OCI-LY1 (cell line): ENCODE results near the gene FBXO10.
"Not testable (repeated sequence)": the region's sequence is repeated elsewhere in the genome, so short reads cannot be mapped to it uniquely, and the experiment has no call there.

Experiments used
- H2AFZ ChIP-seq: fragments of 200-600 bp; sonication (generic), shearing (Covaris generic); 2 replicates; pipeline ENCODE4 v1.6.0; 2014; ENCODE audit warnings: antibody characterized with exemption, mild to moderate bottlenecking, low read length
- H3F3A ChIP-seq: fragments of 200-600 bp; sonication (generic), shearing (Covaris generic); 2 replicates; pipeline ENCODE4 v1.6.0; 2014; ENCODE audit warnings: mild to moderate bottlenecking, antibody characterized with exemption, low read length, moderate library complexity; ENCODE audit not compliant: insufficient read depth
- H3K27ac ChIP-seq: fragments of 200-600 bp; sonication (generic); 2 replicates; pipeline ENCODE4 v1.5.1; 2014; ENCODE audit warnings: low read length, mixed run types, mild to moderate bottlenecking, low read depth; ENCODE audit not compliant: poor library complexity, severe bottlenecking
- H3K27me3 ChIP-seq: fragments of 200-600 bp; sonication (generic); 2 replicates; pipeline ENCODE4 v1.6.0; 2014; ENCODE audit warnings: antibody characterized with exemption, mild to moderate bottlenecking, low read length, moderate library complexity; ENCODE audit not compliant: insufficient read depth
- H3K36me3 ChIP-seq: fragments of 200-600 bp; sonication (generic); 2 replicates; pipeline ENCODE4 v1.6.1; 2014; ENCODE audit warnings: mild to moderate bottlenecking, antibody characterized with exemption, low read length, moderate library complexity, mixed read lengths; ENCODE audit not compliant: insufficient read depth
- H3K4me1 ChIP-seq: fragments of 200-600 bp; sonication (generic); 2 replicates; pipeline ENCODE4 v1.5.1; 2014; ENCODE audit warnings: mild to moderate bottlenecking, low read length, moderate library complexity; ENCODE audit not compliant: insufficient read depth, severe bottlenecking
- H3K4me2 ChIP-seq: fragments of 200-600 bp; sonication (generic), shearing (Covaris generic); 2 replicates; pipeline ENCODE4 v1.6.1; 2014; ENCODE audit warnings: low read length
- H3K4me3 ChIP-seq: fragments of 200-600 bp; sonication (generic); 2 replicates; pipeline ENCODE4 v1.5.1; 2014; ENCODE audit warnings: low read length, low read depth, mild to moderate bottlenecking, mixed read lengths; ENCODE audit not compliant: poor library complexity, severe bottlenecking
- H3K79me2 ChIP-seq: fragments of 200-600 bp; shearing (Covaris generic); 2 replicates; pipeline ENCODE4 v1.6.1; 2016; ENCODE audit warnings: mixed run types, low read length, mixed read lengths; ENCODE audit not compliant: insufficient read depth
- H3K9ac ChIP-seq: fragments of 200-600 bp; sonication (generic), shearing (Covaris generic); 2 replicates; pipeline ENCODE4 v1.6.1; 2014; ENCODE audit warnings: mild to moderate bottlenecking, low read length, mixed read lengths
- H3K9me2 ChIP-seq: fragments of 200-600 bp; sonication (generic), shearing (Covaris generic); 2 replicates; pipeline ENCODE4 v1.6.1; 2014; ENCODE audit warnings: low read depth, mild to moderate bottlenecking, low read length, mixed read lengths
- H3K9me3 ChIP-seq: fragments of 200-600 bp; shearing (Covaris generic); 2 replicates; pipeline ENCODE4 v1.6.1; 2014; ENCODE audit warnings: low read length, mixed read lengths
- H4K20me1 ChIP-seq: fragments of 200-600 bp; sonication (generic), shearing (Covaris generic); 2 replicates; pipeline ENCODE4 v1.6.0; 2016; ENCODE audit warnings: mild to moderate bottlenecking, low read length; ENCODE audit not compliant: insufficient read depth
- CTCF ChIP-seq: fragments of 200-600 bp; sonication (generic), shearing (Covaris generic); IDR thresholded peaks from 2 replicates; pipeline ENCODE4 v1.5.1; 2017; ENCODE audit warnings: mild to moderate bottlenecking, antibody characterized with exemption, low read length, moderate library complexity, mixed read lengths
- EZH2 ChIP-seq: fragments of 200-600 bp; sonication (generic), shearing (Covaris generic); IDR thresholded peaks from 2 replicates; pipeline ENCODE4 v1.8.0; 2017; ENCODE audit warnings: borderline replicate concordance, mixed run types, mild to moderate bottlenecking, antibody characterized with exemption, low read length, moderate library complexity, mixed read lengths

The FBXO10 gene

GRCh38 chr9:37485389-37486255 is 90.6 kb downstream of the FBXO10 start, which contains the start of gene POLR1E:
TSS of gene POLR1E (plus strand) at chr9:37485948. CDS start at chr9:37486048, 100 bp downstream.
- peaks cover 13% of the 10 kb centered on the region for H3K79me2 ChIP-seq
- peak within 1 kb of the TSS; percentile 67 for H3K27ac ChIP-seq
- peaks cover 40% of the 10 kb centered on the region for H3K36me3 ChIP-seq
- H2AFZ ChIP-seq, result peak within 1 kb of the TSS; percentile 39; the same call in 1 of the 2 replicates
- no peaks in the 10 kb centered on the region for H3K9me2 ChIP-seq
- TF ChIP-seq EZH2 (no peak), CTCF (no peak)
- peak within 1 kb of the TSS; percentile 100 for H3K9ac ChIP-seq
- H3K9me3 ChIP-seq, result no peaks in the 10 kb centered on the region
- peak within 1 kb of the TSS; percentile 99 for H3K4me3 ChIP-seq
- H3K4me1 ChIP-seq, result peaks cover 34% of the 10 kb centered on the region
- no peaks in the 10 kb centered on the region for H3F3A ChIP-seq
- H3K27me3 ChIP-seq, result no peaks in the 10 kb centered on the region; the same call in 1 of the 2 replicates
- peak within 1 kb of the TSS; percentile 100 for H3K4me2 ChIP-seq
- H4K20me1 ChIP-seq, result no peaks in the 10 kb centered on the region

- Histone ChIP-seq H3K4me1 (peaks cover 17% of the 10 kb centered on the region), H3K27ac (no peak overlapping the region), H3K9ac (no peak overlapping the region), H3K4me3 (no peak overlapping the region), H3K36me3 (no peaks in the 10 kb centered on the region; the same call in 1 of the 2 replicates), H3K9me2 (no peaks in the 10 kb centered on the region), H3K27me3 (no peaks in the 10 kb centered on the region; the same call in 1 of the 2 replicates), H3K79me2 (no peaks in the 10 kb centered on the region), H3F3A (no peaks in the 10 kb centered on the region), H3K9me3 (no peaks in the 10 kb centered on the region), H4K20me1 (no peaks in the 10 kb centered on the region), H2AFZ (no peak overlapping the region), H3K4me2 (no peak overlapping the region)
- TF ChIP-seq EZH2 (no peak), CTCF (peak; percentile 32)
Observed at GRCh38 chr9:37480759-37481158, 95.4 kb downstream of the FBXO10 start.

GRCh38 chr9:37477987-37478619 is 98.1 kb downstream of the FBXO10 start:
- H3K9me3 ChIP-seq, result peaks cover 16% of the 10 kb centered on the region
- H3K4me2 ChIP-seq, H3K4me3 ChIP-seq, H4K20me1 ChIP-seq, H3K9me2 ChIP-seq, H3K79me2 ChIP-seq, H3K4me1 ChIP-seq, H3K9ac ChIP-seq, H3F3A ChIP-seq, H2AFZ ChIP-seq, H3K27ac ChIP-seq, H3K36me3 ChIP-seq, H3K27me3 ChIP-seq: not testable (repeated sequence)

GRCh38 chr9:37477443-37477842 is 98.7 kb downstream of the FBXO10 start:
- not testable (repeated sequence) for H2AFZ ChIP-seq, H3K4me2 ChIP-seq, H3K4me3 ChIP-seq, H3K9me2 ChIP-seq, H3K27ac ChIP-seq, H3K79me2 ChIP-seq, H3K9ac ChIP-seq, H4K20me1 ChIP-seq, H3K36me3 ChIP-seq, H3F3A ChIP-seq, H3K27me3 ChIP-seq
- Histone ChIP-seq H3K4me1 (peaks cover 11% of the 10 kb centered on the region), H3K9me3 (peaks cover 16% of the 10 kb centered on the region)
